GM03348 (cell line): ENCODE results near the gene ZNRF2.
A peak's percentile ranks its signal among the peaks of the same experiment; 100 is the strongest.

Source experiments
- DNase-seq: peaks from one replicate; pipeline ENCODE4 v3.0.0; 2012; ENCODE audit warnings: low spot score

Gene ZNRF2

DNA sequence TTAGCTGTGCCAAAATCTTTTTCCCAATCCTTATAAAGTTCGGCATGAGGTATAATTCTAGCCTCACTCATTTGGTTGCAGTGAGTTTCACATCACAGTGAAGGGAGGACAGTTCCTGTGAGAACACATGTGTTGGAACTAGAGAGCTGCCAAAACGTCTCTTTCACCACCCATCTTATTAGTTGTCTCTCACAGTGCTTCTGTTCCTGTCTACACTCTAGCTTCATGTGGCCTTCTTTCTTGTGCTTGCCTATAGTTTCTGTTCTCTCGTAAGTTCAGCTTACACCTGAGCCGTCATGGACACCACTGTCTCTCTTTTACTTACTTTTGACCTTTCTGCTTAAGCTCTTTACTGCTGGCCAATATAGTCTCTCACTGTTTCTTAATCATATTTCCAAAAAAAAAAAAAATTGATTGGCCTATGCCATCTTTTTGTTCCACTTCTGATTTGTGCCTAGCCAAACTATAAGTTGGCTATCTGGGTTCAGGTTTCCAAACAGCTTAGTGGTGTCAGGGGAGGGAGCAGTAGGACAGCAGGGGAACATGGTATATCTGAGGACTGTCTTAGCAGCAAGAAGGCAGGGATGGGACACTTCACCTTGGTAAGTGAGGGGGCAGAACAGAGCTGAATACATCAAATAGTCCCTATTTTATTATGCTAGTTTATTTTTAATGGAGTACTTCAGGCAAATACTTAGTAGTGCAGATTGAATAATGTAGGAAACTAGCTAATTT, 38.0 kb downstream of the ZNRF2 start:
- DNase-seq, result peak; percentile 53

GRCh38 chr7:30323006-30323355, 38.6 kb downstream of the ZNRF2 start:
- no peak for DNase-seq

- peak; percentile 24 for DNase-seq
Observed at GRCh38 chr7:30327813-30328212, 43.4 kb downstream of the ZNRF2 start.

- DNase-seq, result no peak
Observed at GRCh38 chr7:30328381-30328780, 44.0 kb downstream of the ZNRF2 start.

GRCh38 chr7:30329716-30330115, 45.3 kb downstream of the ZNRF2 start:
- no peak for DNase-seq

- DNase-seq, result no peak
Observed at GRCh38 chr7:30330134-30331111, 46.0 kb downstream of the ZNRF2 start.

DNA sequence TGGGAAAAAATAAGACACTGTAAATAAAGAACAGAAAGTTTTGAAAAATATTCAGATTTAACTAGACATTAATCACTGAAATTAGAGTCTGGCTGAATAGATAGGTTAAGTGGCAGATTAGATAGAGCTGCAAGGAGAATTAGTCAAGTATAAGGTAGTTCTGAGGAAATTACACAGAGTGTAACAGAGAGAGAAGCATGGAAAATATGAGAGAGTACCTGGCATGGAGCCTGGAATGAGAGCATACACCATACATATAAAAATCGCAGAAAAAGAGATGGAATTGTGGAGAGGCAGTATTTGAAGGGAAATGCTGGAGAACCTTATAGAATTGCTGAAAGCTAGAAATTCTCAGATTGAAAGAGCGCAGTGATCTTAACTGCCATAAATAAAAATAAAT, 46.9 kb downstream of the ZNRF2 start:
- no peak for DNase-seq

DNA sequence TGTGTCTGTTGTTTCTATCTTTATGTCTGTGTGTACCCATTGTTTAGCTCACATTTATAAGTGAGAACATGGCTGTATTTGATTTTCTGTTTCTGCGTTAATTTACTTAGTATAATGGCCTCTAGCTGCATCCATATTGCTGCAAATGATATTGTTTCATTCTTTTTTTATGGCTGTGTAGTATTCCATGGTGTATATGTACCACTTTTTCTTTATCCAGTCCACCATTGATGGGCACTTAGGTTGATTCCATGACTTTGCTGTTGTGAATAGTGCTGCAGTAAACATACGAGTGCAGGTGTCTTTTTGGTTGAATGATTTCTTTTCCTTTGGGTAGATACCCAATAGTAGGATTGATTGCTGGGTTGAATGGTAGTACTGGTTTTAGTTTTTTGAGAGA, 48.2 kb downstream of the ZNRF2 start:
- DNase-seq, result no peak

DNA sequence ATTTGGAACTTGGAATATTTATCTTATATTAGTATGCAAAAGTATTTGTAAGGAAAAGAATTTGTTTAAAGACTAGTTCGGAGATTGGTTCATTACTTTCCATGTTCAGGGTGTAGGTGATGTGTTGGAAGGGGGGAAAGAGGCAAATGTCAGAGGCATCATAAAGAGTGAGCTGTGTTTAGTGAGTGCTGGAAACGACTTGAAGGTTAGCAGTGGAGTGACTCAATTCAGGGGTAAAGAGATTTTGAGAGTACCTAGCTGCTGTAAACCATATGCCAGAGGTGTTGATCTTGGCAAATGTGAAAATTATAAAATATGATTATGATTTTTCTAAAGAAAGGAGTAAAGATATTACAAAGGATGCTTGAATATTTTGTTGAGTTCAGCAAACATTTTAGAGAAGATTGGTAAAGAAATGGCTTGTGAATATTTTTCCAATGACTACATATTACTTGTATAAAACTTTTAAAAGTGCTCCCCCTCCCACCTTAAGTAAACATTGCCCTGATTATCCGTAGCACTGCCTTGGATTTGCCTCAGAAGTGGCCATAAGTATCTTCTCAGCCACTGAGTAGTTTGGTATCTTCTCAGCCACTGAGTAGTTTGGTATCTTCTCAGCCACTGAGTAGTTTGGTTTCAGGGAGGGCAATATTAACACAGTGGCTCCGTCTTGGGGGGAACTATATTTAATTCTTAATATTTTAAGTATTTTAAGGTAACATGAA, 51.5 kb downstream of the ZNRF2 start:
- no peak for DNase-seq

DNA sequence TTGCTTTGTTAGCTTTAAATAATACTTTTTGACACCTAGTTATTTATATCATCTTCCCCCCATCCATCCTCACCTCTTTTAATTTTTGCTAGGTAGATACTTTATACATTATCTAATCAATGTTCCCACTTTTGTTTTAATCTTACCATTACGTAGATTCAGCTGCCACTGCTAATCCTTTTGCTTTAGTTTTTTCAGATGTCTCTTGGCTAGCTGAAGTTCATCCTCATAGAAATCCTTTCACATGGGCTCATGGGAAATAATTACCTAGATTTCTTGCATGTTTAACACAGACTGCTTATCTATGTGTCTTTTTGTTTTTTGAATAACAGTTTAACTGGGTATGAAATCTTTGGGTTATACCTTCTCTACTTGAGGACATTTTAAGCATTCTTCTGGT, 60.1 kb downstream of the ZNRF2 start:
- no peak for DNase-seq

- DNase-seq, result no peak
Observed at GRCh38 chr7:30347226-30348082, 63.1 kb downstream of the ZNRF2 start.

DNA sequence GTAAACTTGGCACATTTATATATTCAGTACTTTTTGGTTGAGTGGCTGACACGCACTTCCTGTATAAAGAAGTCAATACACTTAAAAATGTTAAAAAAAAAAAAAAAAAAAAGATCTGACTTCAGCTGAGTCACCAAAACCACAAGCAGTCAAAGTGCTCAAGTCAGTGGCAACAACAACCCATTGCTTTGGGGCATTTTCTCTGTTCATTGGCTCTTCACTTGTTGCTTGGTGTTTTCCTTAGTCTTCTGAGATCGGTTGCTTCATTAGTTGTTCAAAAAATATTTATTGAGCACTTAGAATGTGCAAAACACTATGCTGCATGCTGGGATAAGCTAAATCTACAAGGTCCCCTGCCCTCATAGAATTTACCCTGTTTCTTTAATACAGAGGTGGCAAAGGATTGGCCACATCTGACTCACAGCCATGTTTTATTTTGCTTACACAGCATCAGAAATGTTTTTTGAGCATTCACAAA, 63.7 kb downstream of the ZNRF2 start:
- peak; percentile 70 for DNase-seq

- no peak for DNase-seq
Observed at GRCh38 chr7:30349170-30349569, 64.8 kb downstream of the ZNRF2 start.

- no peak for DNase-seq
Observed at GRCh38 chr7:30349816-30350215, 65.4 kb downstream of the ZNRF2 start.

GRCh38 chr7:30351286-30351685, 66.9 kb downstream of the ZNRF2 start:
- no peak for DNase-seq

- DNase-seq, result no peak
Observed at GRCh38 chr7:30351724-30352123, 67.3 kb downstream of the ZNRF2 start.

DNA sequence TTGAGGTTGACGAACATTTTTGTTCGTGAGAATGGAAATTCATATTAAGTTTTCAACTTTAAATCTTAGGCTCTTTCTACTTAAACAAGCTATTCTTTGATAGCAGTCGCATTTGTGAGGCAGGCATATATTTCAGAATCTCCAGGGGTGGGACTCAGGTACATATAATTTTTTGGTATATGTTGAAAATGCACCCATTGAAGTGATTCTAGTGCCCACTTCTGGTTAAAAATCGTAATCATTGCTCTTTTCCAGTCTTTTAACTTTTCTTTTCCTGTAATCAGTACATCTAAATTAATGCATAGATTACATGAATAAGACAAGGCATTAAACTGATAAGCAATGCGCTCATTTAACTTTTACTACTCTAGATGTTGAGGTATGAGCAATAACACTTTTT, 67.8 kb downstream of the ZNRF2 start:
- DNase-seq, result no peak

DNA sequence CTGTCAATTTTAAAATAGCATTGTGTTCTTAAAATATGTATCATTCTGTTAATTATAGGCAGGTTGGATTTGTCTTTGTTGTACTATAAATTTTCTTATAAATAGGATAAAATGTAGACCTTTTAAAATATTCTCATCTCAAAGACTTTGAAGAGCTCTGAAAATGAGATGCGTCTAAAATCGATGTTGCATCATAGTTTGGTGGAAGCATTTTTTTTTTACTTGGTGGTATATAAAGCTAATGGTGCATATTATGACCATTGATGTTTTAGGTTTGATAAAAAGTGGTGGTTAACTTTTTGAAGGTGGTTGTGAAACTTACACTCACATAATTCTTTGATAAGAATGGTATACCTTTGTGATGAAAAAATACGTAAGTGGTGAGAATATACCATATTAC, 69.1 kb downstream of the ZNRF2 start:
- no peak for DNase-seq

- no peak for DNase-seq
Observed at GRCh38 chr7:30353932-30354607, 69.7 kb downstream of the ZNRF2 start.

GRCh38 chr7:30354791-30355190, 70.4 kb downstream of the ZNRF2 start:
- DNase-seq, result no peak

- DNase-seq, result no peak
Observed at GRCh38 chr7:30359957-30360356, 75.6 kb downstream of the ZNRF2 start.
